Dendritic cell treated with granulocyte-macrophage colony-stimulating factor and Interleukin-4, amounts not matched to agents 40 ng/mL and 50 ng/mL, for 4 days (primary cell): ENCODE measurements around the gene KIF6.
"Not testable (repeated sequence)": the region's sequence is repeated elsewhere in the genome, so short reads cannot be mapped to it uniquely, and the experiment has no call there.

ENCODE experiments used
- H3K27ac Mint-ChIP-seq: one replicate; pipeline ENCODE4 v1.8.0; 2022; ENCODE audit warnings: mild to moderate bottlenecking, mixed read lengths
- H3K27me3 Mint-ChIP-seq: one replicate; pipeline ENCODE4 v1.8.0; 2022; ENCODE audit warnings: mild to moderate bottlenecking, mixed read lengths
- H3K36me3 Mint-ChIP-seq: one replicate; pipeline ENCODE4 v1.8.0; 2022; ENCODE audit warnings: low read depth, mixed read lengths
- H3K4me1 Mint-ChIP-seq: one replicate; pipeline ENCODE4 v1.8.0; 2022; ENCODE audit warnings: low read depth, mixed read lengths
- H3K4me3 Mint-ChIP-seq: one replicate; pipeline ENCODE4 v1.8.0; 2022; ENCODE audit warnings: mild to moderate bottlenecking, moderate library complexity, mixed read lengths
- H3K9me3 Mint-ChIP-seq: one replicate; pipeline ENCODE4 v1.8.0; 2022; ENCODE audit warnings: mixed read lengths
- intact Hi-C: fragments of 100-400 bp; cut with micrococcal nuclease; formaldehyde crosslinking; loops from one replicate; pipeline ENCODE4 v1.15.0; 2022

KIF6 gene

GRCh38 chr6:39493174-39493573 lies 232.0 kb downstream of the KIF6 start:
- Mint-ChIP-seq H3K9me3 (no peaks in the 10 kb centered on the region), H3K4me1 (no peaks in the 10 kb centered on the region), H3K36me3 (no peaks in the 10 kb centered on the region), H3K27me3 (peaks cover 2% of the 10 kb centered on the region), H3K27ac (no peak overlapping the region), H3K4me3 (no peak overlapping the region)
- intact Hi-C loops = no loop called here

GRCh38 chr6:39490108-39490507 lies 235.1 kb downstream of the KIF6 start:
- intact Hi-C loops = no loop called here
- H3K36me3 Mint-ChIP-seq = no peaks in the 10 kb centered on the region
- no peak overlapping the region for H3K27ac Mint-ChIP-seq
- no peaks in the 10 kb centered on the region for H3K4me1 Mint-ChIP-seq
- H3K4me3 Mint-ChIP-seq = no peak overlapping the region
- no peaks in the 10 kb centered on the region for H3K27me3 Mint-ChIP-seq
- no peaks in the 10 kb centered on the region for H3K9me3 Mint-ChIP-seq

- Mint-ChIP-seq H3K36me3 (no peaks in the 10 kb centered on the region), H3K27me3 (peaks cover 2% of the 10 kb centered on the region), H3K4me3 (no peak overlapping the region), H3K4me1 (no peaks in the 10 kb centered on the region), H3K27ac (no peak overlapping the region), H3K9me3 (no peaks in the 10 kb centered on the region)
- intact Hi-C loops = no loop called here
These were observed 236.8 kb downstream of the KIF6 start for GRCh38 chr6:39488255-39488879.

- no peaks in the 10 kb centered on the region for H3K4me1 Mint-ChIP-seq
- no peaks in the 10 kb centered on the region for H3K9me3 Mint-ChIP-seq
- H3K27ac Mint-ChIP-seq = no peak overlapping the region
- no peaks in the 10 kb centered on the region for H3K36me3 Mint-ChIP-seq
- no peak overlapping the region for H3K4me3 Mint-ChIP-seq
- intact Hi-C loops = no loop called here
- peaks cover 2% of the 10 kb centered on the region for H3K27me3 Mint-ChIP-seq
These were observed 240.9 kb downstream of the KIF6 start for GRCh38 chr6:39484276-39484675.

- H3K27ac Mint-ChIP-seq, H3K4me3 Mint-ChIP-seq, intact Hi-C loops, H3K27me3 Mint-ChIP-seq, H3K9me3 Mint-ChIP-seq, H3K36me3 Mint-ChIP-seq, H3K4me1 Mint-ChIP-seq: not testable (repeated sequence)
These were observed 245.4 kb downstream of the KIF6 start for GRCh38 chr6:39479819-39480218.

GRCh38 chr6:39476670-39477069 lies 248.5 kb downstream of the KIF6 start:
- peaks cover 5% of the 10 kb centered on the region for H3K27me3 Mint-ChIP-seq
- intact Hi-C loops = no loop called here
- H3K36me3 Mint-ChIP-seq = no peaks in the 10 kb centered on the region
- H3K4me1 Mint-ChIP-seq = no peaks in the 10 kb centered on the region
- no peak overlapping the region for H3K27ac Mint-ChIP-seq
- H3K9me3 Mint-ChIP-seq = no peaks in the 10 kb centered on the region
- H3K4me3 Mint-ChIP-seq = no peak overlapping the region

- Mint-ChIP-seq H3K27me3 (peaks cover 5% of the 10 kb centered on the region), H3K27ac (no peak overlapping the region), H3K36me3 (no peaks in the 10 kb centered on the region), H3K4me1 (no peaks in the 10 kb centered on the region), H3K4me3 (no peak overlapping the region), H3K9me3 (no peaks in the 10 kb centered on the region)
- intact Hi-C loops = no loop called here
These were observed 249.1 kb downstream of the KIF6 start for GRCh38 chr6:39476151-39476550.

GRCh38 chr6:39471954-39472659 lies 253.1 kb downstream of the KIF6 start:
- Mint-ChIP-seq H3K4me1 (no peaks in the 10 kb centered on the region), H3K36me3 (no peaks in the 10 kb centered on the region), H3K27ac (no peak overlapping the region), H3K9me3 (no peaks in the 10 kb centered on the region), H3K27me3 (peaks cover 7% of the 10 kb centered on the region), H3K4me3 (no peak overlapping the region)
- intact Hi-C loops = no loop called here

GRCh38 chr6:39470506-39470905 lies 254.7 kb downstream of the KIF6 start:
- Mint-ChIP-seq H3K36me3 (no peaks in the 10 kb centered on the region), H3K4me3 (no peak overlapping the region), H3K4me1 (no peaks in the 10 kb centered on the region), H3K27me3 (peaks cover 4% of the 10 kb centered on the region), H3K27ac (no peak overlapping the region), H3K9me3 (no peaks in the 10 kb centered on the region)
- intact Hi-C loops = no loop called here

- H3K4me1 Mint-ChIP-seq = no peaks in the 10 kb centered on the region
- no peak overlapping the region for H3K27ac Mint-ChIP-seq
- intact Hi-C loops = no loop called here
- H3K9me3 Mint-ChIP-seq = no peaks in the 10 kb centered on the region
- H3K36me3 Mint-ChIP-seq = no peaks in the 10 kb centered on the region
- H3K27me3 Mint-ChIP-seq = peaks cover 3% of the 10 kb centered on the region
- no peak overlapping the region for H3K4me3 Mint-ChIP-seq
These were observed 256.8 kb downstream of the KIF6 start for GRCh38 chr6:39468385-39468784.

- intact Hi-C loops = no loop called here
- H3K27me3 Mint-ChIP-seq = peaks cover 2% of the 10 kb centered on the region
- no peak overlapping the region for H3K4me3 Mint-ChIP-seq
- H3K4me1 Mint-ChIP-seq = no peaks in the 10 kb centered on the region
- no peaks in the 10 kb centered on the region for H3K9me3 Mint-ChIP-seq
- no peak overlapping the region for H3K27ac Mint-ChIP-seq
- no peaks in the 10 kb centered on the region for H3K36me3 Mint-ChIP-seq
These were observed 258.6 kb downstream of the KIF6 start for GRCh38 chr6:39466631-39467030.

- intact Hi-C loops = no loop called here
- H3K27ac Mint-ChIP-seq = no peak overlapping the region
- H3K4me3 Mint-ChIP-seq = no peak overlapping the region
- H3K9me3 Mint-ChIP-seq = no peaks in the 10 kb centered on the region
- no peaks in the 10 kb centered on the region for H3K4me1 Mint-ChIP-seq
- H3K27me3 Mint-ChIP-seq = peaks cover 2% of the 10 kb centered on the region
- no peaks in the 10 kb centered on the region for H3K36me3 Mint-ChIP-seq
These were observed 259.7 kb downstream of the KIF6 start for GRCh38 chr6:39465539-39465938.

GRCh38 chr6:39464067-39464466 lies 261.1 kb downstream of the KIF6 start:
- intact Hi-C loops = no loop called here
- Mint-ChIP-seq H3K9me3 (no peaks in the 10 kb centered on the region), H3K4me1 (no peaks in the 10 kb centered on the region), H3K27me3 (no peaks in the 10 kb centered on the region), H3K4me3 (no peak overlapping the region), H3K27ac (no peak overlapping the region), H3K36me3 (no peaks in the 10 kb centered on the region)

- H3K4me1 Mint-ChIP-seq = no peaks in the 10 kb centered on the region
- no peak overlapping the region for H3K27ac Mint-ChIP-seq
- intact Hi-C loops = no loop called here
- H3K4me3 Mint-ChIP-seq = no peak overlapping the region
- peaks cover 20% of the 10 kb centered on the region for H3K9me3 Mint-ChIP-seq
- H3K27me3 Mint-ChIP-seq = no peaks in the 10 kb centered on the region
- no peaks in the 10 kb centered on the region for H3K36me3 Mint-ChIP-seq
These were observed 271.2 kb downstream of the KIF6 start for GRCh38 chr6:39453956-39454524.

GRCh38 chr6:39453241-39453640 lies 272.0 kb downstream of the KIF6 start:
- intact Hi-C loops = no loop called here
- Mint-ChIP-seq H3K4me3 (no peak overlapping the region), H3K27ac (no peak overlapping the region), H3K27me3 (peaks cover 2% of the 10 kb centered on the region), H3K4me1 (no peaks in the 10 kb centered on the region), H3K9me3 (peaks cover 20% of the 10 kb centered on the region), H3K36me3 (no peaks in the 10 kb centered on the region)
